GM19043 (cell line): ENCODE measurements around the gene FOXN1.
"Not testable (repeated sequence)": the region's sequence is repeated elsewhere in the genome, so short reads cannot be mapped to it uniquely, and the experiment has no call there.

Source experiments
- ATAC-seq: cut with Tn5 transposase; IDR thresholded peaks from one replicate; pipeline ENCODE4 v1.9.1; 2021; ENCODE audit warnings: low read depth; ENCODE audit not compliant: unreplicated experiment

Gene FOXN1

DNA sequence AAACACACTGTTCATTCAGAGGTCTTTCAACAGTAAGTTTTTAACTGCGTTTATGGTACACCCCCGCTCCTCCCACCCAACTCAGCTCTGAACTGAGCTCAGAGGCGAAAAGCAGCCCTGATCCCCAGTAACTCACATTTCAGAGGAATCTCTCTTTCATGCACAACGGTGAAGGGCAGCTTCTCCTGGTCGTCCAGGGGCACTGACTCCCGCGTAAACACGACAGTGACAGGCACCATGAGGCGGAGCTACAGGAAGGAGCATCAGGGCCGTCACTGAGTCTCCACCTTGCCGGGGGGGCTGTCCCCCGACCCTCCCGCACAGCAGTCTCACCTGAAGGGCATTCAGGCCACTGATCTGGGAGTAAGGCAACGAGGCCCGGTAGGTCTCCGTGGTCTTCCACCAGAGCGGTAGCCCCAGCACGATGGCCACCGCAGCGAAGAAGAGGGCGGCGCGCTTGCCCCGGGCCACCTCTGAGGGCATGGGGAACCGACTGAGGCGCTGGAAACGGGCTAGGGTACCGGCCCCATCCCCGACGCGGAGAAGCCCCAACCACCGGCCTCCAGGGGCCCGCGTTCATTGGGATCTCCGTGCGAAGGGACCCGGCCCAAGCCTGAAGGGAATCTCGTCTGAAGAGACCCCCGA is 64.7 kb downstream of the FOXN1 start:
- ATAC-seq: no peak

DNA sequence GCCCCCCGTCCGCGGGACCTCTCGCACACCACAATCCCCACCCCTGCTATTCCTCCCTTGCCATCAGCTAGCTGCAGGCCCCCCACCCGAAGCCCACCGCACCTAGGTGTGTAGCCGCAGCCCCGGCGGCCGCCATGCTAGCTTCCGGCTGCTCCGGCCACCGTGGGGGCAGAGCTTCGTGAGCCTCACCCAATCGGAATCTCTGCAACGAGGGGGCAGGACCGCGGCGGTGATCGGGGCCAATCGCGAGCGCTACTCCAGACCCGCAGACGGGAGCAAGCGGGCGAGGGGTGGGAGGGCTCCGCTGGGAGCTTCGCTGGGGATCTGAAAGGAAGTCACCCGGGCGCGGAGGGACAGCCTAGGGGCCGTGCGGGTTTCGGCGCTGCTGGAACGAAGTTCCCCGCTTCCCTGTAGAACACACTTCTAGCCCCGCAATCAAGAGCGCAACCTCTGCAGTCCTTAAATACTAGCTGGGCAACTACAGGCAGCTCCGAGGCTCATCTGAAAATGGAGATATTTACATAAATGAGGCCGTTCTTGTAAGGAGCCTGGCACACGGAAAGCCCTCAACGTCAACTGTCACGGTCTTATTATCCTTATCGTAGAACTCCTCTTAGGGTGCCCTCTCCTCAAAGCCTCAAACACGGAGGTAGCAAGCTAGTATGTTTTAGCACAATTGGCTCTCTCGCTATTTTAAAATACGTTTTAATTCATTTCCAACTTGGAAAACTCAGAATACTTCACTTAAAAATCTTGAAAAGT is 65.4 kb downstream of the FOXN1 start, which contains the start of gene PIGS:
Gene PIGS (minus strand): TSS at position 164 of the 762 bp plus-strand sequence. CDS start 28 bp downstream, at position 136.
- peak; percentile 87 for ATAC-seq

DNA sequence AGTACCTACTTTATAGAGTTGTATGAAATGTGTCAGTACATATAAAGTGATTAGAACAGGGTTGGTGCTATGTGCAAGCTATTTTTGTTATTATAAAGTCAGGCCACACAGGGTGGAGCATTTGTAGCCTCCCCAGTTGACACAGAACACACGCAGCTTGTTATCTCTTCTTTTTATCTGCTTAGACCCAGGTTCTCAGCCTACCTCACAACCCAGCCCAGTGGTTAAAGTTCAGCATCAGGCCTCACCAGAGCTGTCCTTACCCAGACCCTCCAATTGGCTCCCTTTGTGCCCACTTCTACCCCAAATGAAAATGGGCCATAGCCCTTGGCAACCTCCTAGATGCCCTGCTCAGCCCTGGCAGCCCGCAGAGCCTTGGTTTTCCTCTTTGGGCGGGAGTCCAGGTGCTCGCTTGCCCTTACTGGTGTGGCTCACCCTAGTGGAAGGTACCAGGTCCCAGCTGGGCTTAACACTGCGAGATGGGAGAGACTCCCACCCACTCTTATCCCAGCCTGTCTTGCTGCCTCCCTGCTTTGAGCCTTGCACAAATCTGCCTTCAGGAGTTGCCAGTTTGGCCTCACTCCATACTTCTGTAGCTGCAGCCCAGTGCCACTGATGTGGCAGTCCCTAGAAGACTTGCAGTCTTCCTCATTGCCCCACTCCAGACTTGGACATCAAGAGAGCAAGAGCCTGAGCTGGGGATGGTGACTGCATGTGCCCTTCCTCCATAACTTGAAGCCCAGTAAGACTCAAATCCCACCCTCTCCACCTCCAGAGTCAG is 66.3 kb downstream of the FOXN1 start:
- ATAC-seq: no peak

DNA sequence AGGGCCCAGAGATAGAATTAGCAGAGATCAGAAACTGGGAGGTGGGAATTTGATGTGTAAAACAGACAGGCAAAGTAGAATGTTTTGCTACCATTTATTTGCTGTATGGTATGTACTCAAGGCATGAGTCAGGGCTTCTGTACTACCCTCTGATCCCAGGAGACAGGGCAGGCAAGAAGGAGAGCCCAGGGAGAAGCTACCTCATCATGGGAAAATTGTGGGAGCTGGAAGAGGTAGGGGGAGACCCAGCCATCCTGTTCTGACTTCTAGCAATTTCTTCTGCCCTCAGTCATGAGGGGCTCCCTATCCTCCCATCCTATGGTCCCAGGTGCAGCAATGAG is 66.9 kb downstream of the FOXN1 start:
- no peak for ATAC-seq

DNA sequence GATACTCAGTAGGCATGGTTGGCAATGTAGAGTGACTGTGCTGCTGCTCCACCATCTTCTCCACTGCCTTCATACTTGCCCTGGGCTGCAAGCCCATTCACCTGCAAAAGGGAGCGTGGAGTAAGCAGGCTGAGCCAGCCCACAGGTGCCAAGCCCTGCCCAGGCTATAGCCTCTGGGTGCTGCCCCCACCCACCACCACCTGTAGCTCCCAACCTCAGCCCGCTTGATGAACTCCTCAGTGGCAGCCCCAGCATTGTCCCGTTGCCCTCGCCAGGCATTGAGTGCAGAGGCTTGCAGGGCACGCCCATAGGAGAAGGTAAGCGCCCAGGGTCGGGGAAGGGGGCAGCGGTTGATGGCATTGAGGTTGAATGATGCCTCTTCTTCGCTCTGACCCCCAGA is 67.4 kb downstream of the FOXN1 start:
- no peak for ATAC-seq

DNA sequence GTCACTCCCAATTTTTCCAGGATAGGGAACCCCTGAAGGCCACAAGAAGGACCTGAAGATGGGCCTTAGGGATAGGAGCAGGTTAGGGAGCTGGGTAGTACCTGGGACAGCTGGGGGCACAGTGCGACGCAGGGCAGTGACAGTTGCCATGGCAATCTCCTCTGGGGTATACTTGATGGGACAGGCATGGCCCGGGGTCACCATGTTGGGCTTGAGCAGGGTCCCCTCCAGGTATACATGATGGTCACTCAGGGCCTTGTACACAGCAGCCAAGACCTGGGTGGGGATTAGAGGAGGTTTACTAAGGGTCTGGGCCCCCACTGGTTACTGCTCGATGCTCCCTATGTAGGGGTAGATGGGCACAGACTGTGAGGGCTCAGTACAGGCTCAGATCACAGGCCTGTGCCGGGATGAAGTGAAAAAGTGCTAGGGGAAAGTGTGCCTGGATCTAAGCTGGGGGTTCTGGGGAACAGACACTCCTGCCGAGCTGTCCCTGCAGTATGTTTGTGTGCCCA is 67.9 kb downstream of the FOXN1 start:
- ATAC-seq: no peak

DNA sequence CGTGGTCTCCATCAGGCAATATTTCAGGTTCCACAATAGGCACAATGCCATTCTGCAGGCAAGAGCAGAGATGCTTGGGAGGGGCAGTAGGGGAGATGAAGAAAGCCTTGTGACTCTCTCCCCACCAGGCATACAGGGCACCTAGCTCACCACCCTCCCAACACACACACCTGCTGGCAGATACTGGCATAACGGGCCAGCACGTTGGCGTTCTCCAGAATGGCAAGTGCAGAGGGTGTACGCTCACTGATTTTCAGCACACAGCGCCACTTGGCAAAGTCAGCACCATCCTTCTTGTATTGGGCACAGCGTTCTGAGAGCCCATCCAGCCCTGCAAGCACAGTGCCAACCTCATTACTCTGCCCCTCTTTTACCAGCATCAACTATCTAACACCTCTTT is 68.4 kb downstream of the FOXN1 start:
- ATAC-seq: no peak

DNA sequence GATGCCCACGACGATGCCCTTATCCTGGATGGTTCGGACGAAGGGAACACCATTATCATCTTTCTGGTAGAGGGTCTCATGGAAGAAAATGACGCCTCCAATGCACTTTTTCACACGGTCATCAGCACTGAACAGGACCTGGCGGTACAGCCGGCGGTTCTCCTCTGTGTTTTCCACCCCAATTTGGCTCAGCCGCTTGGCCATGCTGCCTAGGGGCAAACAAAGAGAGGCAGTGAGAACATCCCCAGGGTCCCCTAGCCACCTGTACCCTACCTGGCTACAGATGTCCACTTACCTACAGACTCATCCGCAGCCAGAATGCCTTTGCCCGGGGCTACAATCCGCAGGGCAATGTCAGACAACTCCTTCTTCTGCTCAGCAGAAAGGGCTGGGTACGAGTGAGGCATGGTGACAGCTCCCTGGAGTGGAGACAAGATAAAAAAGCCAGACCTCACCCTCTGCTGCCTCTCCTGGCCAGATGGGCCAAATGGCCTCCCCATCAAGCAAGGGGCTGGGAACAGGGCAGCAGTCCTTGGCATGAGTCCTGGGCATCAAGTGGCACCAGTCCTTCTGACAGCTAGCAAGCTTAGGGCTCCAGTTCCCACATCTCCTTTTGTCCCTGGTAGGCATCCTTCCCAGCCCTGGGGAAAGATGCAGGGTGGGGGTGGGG is 69.1 kb downstream of the FOXN1 start:
- no peak for ATAC-seq

DNA sequence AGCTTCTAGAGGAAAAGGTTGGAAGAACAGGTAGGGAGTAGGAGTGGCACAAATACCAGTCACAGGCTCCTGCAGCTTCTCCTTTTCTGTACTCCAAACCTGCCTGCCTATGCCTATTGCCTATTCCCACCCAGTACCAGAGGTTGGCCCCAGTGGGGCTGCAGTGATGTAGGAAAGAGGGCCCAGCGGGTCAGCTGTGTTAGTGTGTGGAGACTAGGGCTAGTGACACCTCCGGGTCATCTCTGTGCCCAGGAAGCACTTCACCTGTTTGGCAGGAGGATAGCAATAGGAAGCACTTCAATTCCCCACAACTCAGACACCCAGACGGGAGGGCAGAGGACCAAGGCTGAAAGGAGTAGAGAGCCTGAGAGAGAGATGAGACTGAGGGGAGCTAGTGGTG is 69.9 kb downstream of the FOXN1 start:
- not testable (repeated sequence) for ATAC-seq

DNA sequence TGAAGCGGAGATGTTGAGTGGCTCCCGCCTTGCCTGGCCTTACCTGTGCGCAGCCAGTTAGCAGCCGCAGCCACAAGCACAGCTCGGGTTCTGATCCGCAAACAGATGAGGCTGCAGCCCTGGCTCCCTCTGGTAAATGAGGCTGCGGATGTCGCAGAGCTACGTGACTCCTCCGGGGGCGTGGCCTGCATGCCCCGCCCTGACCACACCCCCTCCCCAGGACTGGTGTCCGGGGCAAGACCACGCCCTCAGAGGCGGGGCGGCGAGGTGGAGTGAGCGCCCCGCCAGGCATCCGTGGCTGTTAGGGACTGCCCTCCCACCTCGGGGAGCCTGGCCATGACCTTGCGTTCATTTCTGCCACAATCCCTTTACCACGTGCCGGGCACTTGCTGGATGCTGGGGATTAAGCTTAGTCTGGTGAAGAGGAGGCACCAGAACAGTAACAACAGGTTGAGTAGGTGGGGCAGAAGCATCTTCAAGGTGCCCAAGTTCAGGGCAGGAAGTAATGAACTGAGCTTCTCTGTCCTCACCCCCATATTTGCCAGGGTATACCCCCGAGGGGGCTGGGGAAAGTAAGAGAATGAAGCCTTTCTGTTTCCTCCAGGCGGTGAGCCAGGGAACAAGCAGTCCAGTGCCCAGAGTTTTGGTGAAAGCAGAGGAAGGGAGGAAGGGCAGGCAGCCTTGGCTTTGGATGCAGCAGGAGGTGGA is 70.8 kb downstream of the FOXN1 start, which contains the start of gene ALDOC:
Gene ALDOC (minus strand): TSS at position 138 of the 708 bp plus-strand sequence. CDS start 1,363 bp downstream, outside the sequence.
- peak; percentile 86 for ATAC-seq

DNA sequence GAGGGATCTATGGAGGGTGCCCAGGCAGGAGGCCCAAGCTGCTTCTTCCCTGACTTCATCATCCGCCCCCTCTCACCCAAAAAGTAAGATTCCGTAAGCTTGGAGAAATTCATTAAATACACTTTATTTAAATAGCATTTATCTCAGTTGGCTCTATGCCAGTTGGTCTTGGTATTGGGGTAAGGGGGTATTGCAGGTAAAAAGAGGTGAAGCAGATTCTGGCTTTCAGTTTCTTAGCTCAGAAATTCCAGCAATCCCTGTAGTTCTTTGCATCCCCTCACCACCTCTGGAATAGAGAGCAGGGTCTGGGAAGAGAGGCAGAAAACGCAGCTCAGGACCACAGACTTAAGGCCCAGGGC is 71.3 kb downstream of the FOXN1 start:
- ATAC-seq: no peak

DNA sequence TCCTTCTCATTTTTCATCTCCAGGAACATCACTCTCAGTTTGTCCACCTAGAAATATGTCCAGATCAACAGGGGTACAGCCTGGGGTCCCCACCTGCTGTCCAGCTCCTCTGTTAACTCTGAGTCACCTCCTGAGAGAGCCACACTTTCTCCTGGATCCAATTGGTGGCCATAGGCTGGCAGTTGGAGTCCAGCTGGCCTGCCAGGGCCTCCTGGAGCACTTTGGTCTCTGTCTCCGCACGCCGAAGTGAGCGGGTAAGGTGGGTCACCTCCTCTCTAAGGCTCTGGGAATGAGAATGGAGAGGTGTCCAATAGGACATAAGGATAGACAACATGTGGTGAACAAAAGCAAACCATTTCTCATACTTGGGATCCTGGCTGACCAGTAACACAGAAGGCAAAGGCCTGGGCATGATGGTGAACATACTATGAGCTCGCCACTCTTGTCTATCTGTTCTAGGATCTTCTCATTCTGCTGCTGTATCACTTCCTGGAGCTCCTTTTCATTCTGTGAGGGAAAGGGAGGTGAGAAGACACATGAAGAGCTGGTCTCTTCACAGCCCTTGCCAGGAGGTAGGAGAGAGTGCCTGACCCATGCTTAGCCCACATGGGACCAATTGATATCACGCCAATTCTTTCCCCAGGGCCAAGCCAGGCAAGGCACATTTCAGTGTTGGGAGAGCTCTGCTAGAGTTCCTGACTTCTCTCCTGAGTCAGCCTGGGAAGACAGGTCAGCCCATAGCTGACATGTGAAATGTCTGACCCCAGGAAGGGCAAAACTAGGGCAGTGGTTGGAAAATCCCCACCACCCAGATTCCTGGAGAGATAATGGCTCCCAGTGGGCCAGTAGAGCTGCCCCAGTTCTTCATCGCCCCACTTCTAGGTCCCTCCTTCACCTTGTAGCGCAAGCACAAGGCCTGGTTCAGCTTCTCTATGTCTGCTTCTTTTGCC is 72.4 kb downstream of the FOXN1 start:
- no peak for ATAC-seq

DNA sequence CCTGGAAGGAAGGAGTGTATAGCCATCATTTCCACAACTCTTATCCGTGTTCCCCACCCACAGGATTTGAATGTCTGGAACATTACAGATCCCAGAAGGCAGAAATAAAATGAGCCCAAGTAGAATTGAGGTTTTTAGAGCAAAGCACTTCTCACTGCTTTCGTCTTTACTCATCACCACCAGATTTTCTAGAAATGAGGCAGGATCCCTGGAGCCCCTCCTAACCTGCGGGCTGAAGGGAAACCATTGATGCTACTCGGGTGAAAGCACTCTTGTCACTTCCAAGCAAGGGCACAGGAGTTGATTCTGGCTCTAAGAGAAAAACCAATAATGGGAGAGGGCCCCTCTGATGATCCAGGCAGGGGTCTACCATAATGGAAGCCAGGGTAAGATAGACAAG is 73.4 kb downstream of the FOXN1 start:
- no peak for ATAC-seq

DNA sequence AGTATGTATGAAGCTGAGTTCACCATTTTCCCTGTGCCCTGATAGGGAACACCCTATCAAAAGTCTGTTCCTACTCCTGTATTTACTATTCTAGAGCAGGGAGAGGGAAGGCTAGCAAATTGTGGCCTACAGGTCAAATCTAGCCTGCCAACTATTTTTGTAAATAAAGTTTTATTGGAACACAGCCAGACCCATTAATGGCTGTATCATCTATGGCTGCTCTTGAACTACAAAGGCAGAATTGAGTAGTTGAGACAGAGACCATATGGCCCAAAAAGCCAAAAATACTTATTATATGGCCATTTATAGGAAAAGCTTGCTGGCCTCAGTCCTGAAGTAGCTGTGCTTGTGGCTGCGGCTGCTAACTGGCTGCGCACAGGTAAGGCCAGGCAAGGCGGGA is 74.8 kb downstream of the FOXN1 start:
- ATAC-seq: no peak

DNA sequence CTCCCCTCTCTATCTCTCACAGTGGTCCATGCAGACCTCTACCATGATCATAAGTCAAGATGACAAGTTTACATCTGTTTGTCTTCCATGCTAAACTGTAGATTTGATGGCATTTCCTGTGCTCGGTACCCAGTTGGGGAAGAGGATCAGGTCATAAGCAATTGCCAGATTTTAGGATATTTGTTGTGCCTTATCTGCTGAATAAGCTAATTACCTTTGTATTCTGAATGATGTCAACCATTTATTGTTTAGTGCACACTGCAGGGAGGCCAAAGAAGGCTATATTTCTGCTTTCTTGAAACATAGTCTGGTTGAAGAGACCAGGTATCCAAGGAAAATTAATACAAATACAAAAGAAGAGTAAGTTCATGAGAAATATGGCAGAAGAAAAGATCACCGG is 76.4 kb downstream of the FOXN1 start:
- ATAC-seq: no peak

DNA sequence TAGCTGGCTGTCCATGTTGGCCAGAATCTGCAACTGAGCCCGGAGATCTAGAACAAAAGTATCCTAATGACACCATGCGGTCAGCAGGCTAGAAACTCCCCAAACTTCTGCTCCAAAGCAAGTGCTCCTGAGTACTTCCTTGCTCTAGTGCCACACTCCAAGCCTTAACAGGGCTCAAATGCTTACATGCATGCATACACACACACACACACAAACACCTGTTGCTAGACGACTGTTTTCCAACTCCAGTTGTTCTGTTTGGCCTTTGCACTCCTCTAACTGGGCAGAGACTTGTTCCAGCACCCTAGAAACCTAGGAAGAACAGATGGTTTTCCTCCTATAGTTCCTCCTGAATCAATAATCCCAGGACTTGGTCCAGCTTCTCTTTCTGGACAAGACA is 78.3 kb downstream of the FOXN1 start:
- no peak for ATAC-seq

DNA sequence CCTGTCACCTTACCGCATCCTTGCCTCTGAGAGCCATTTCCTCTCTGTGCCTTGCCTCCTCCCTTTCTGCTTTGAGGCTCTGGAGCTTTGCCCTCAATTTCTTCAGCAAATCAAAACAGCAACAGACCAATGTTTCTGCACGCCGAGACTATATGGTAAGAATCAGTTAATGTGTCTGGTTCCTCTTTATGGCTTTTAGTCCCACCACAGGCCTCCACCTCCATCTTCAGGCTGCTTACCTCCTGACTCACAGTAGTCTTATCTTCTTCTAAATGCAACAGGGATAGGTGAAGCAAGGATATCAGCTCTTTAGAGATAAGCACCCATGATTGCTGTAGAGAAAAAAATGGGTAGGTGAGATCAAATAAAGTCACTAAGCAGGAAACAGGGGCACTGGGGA is 79.7 kb downstream of the FOXN1 start:
- no peak for ATAC-seq
